ENCODE measurements around the gene SUSD4.

SUSD4 gene

DNA sequence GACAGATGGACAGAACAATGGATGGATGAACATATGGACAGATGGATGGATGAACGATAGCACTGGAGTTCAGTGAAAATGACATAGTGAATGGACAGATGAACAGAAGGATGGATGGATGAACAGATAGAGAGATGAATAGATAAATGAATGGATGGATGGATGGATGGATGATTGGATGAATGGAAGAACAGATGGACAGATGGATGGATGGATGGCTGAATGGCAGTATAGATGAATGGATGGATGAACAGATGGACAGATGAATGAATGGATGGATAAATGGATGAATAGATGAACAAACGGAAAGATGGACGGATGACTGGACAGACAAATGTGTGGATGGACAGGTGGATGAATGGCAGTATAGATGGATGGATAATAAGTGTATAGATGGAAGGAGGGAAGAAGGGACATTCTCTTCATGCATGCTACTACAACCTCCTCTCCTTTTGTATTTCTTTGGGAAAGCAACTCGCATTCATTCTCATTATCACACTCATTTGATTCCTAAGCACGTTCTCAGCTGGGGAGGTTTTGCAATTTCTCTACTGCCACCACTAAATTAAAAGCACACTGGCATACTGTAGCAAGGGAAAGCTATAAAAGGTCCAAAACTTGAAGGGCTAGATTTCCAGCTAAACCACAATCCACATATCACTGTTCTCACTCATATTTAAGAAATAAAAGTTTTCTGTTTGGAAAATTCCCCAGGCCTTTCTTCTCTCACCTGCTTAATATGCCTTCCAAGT lies 34.1 kb downstream of the SUSD4 start:
- Histone ChIP-seq H3K9me3 (ENCODE audit: control insufficient read depth, insufficient read depth, low read depth, low read length) (no peaks in the 10 kb centered on the region), H3K4me3 (ENCODE audit: low read depth, low read length) (no peak overlapping the region), H3K36me3 (ENCODE audit: control insufficient read depth, insufficient read depth, low read length) (no peaks in the 10 kb centered on the region), H3K9ac (ENCODE audit: low read length) (no peak overlapping the region), H3K27ac (ENCODE audit: low read depth, low read length) (no peak overlapping the region), H3K4me1 (ENCODE audit: control insufficient read depth, insufficient read depth, low read length) (no peaks in the 10 kb centered on the region), H3K27me3 (ENCODE audit: control insufficient read depth, insufficient read depth, low read length) (peaks cover 2% of the 10 kb centered on the region; the same call in 1 of the 2 replicates)

DNA sequence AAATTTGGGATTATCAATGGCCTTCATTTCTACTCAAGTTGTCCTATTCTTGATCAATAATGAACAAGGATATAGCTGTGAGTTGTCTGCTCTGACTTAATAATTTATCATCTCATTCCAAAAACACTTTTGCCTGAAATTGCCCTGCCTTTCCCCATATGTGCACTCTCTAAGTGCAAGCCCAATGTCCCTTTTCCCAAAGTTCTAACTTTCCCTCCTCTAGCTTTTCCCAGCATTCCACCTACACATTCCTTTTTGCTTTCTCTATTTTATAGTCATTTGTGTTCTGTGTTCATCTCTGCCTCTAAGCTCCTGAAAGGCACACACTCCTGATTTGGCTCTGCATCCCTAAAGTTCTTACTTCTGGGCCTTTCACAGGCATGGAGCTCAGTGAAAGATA lies 34.7 kb downstream of the SUSD4 start:
- Histone ChIP-seq H3K27me3 (ENCODE audit: control insufficient read depth, insufficient read depth, low read length) (peaks cover 2% of the 10 kb centered on the region; the same call in 1 of the 2 replicates), H3K36me3 (ENCODE audit: control insufficient read depth, insufficient read depth, low read length) (no peaks in the 10 kb centered on the region), H3K9ac (ENCODE audit: low read length) (no peak overlapping the region), H3K4me3 (ENCODE audit: low read depth, low read length) (no peak overlapping the region), H3K9me3 (ENCODE audit: control insufficient read depth, insufficient read depth, low read depth, low read length) (no peaks in the 10 kb centered on the region), H3K27ac (ENCODE audit: low read depth, low read length) (no peak overlapping the region), H3K4me1 (ENCODE audit: control insufficient read depth, insufficient read depth, low read length) (no peaks in the 10 kb centered on the region)

GRCh38 chr1:223328566-223328965 lies 35.4 kb downstream of the SUSD4 start:
- Histone ChIP-seq H3K27ac (ENCODE audit: low read depth, low read length) (no peak overlapping the region), H3K27me3 (ENCODE audit: control insufficient read depth, insufficient read depth, low read length) (peaks cover 4% of the 10 kb centered on the region; the same call in 1 of the 2 replicates), H3K4me1 (ENCODE audit: control insufficient read depth, insufficient read depth, low read length) (no peaks in the 10 kb centered on the region), H3K9ac (ENCODE audit: low read length) (no peak overlapping the region), H3K9me3 (ENCODE audit: control insufficient read depth, insufficient read depth, low read depth, low read length) (no peaks in the 10 kb centered on the region), H3K36me3 (ENCODE audit: control insufficient read depth, insufficient read depth, low read length) (no peaks in the 10 kb centered on the region), H3K4me3 (ENCODE audit: low read depth, low read length) (no peak overlapping the region)

DNA sequence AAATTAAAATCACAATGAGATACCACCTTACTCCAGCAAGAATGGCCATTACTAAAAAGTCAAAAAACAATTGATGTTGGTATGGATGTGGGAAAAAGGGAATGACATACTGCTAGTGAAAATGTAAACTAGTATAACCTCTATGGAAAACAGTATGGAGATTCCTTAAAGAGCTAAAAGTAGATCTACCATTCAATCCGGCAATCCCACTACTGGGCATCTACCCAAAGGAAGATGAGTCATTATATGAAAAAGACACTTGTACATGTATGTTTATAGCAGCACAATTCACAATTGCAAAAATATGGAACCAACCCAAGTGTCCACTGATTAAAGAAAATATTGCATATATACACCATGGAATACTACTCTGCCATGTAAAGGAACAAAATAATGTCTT lies 37.2 kb downstream of the SUSD4 start:
- Histone ChIP-seq H3K4me1 (ENCODE audit: control insufficient read depth, insufficient read depth, low read length) (no peaks in the 10 kb centered on the region), H3K4me3 (ENCODE audit: low read depth, low read length) (no peak overlapping the region), H3K36me3 (ENCODE audit: control insufficient read depth, insufficient read depth, low read length) (no peaks in the 10 kb centered on the region), H3K27ac (ENCODE audit: low read depth, low read length) (no peak overlapping the region), H3K9me3 (ENCODE audit: control insufficient read depth, insufficient read depth, low read depth, low read length) (no peaks in the 10 kb centered on the region), H3K9ac (ENCODE audit: low read length) (no peak overlapping the region), H3K27me3 (ENCODE audit: control insufficient read depth, insufficient read depth, low read length) (peaks cover 16% of the 10 kb centered on the region; the same call in 1 of the 2 replicates)

- Histone ChIP-seq H3K27ac (ENCODE audit: low read depth, low read length) (no peak overlapping the region), H3K27me3 (ENCODE audit: control insufficient read depth, insufficient read depth, low read length) (peaks cover 13% of the 10 kb centered on the region; the same call in 1 of the 2 replicates), H3K9ac (ENCODE audit: low read length) (no peak overlapping the region), H3K9me3 (ENCODE audit: control insufficient read depth, insufficient read depth, low read depth, low read length) (no peaks in the 10 kb centered on the region), H3K4me3 (ENCODE audit: low read depth, low read length) (no peak overlapping the region), H3K36me3 (ENCODE audit: control insufficient read depth, insufficient read depth, low read length) (no peaks in the 10 kb centered on the region), H3K4me1 (ENCODE audit: control insufficient read depth, insufficient read depth, low read length) (0 out of 2 replicates have a peak, but pooled peaks cover 8% of the 10 kb centered on the region)
Observed at GRCh38 chr1:223323491-223324484, 40.2 kb downstream of the SUSD4 start.

DNA sequence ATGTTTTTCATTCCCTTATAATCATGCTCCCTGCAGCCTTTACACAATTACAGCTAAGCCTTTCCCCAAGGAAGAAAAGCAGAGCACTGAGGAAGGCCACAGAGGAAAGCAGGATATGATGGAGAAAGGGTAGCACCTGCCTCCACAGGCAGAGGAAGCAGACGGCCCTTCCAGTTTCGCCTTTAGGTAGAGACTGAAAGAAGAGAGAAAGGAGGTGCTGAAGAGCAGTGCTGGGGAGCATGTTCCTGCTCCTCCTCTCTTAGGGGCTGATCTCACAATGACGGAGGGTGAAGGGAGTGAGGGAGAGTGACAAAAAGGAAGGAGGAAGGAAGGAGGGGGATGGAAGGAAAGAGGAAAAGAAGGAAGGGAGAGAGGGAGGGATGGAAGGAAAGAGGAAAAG lies 41.1 kb downstream of the SUSD4 start:
- Histone ChIP-seq H3K27ac (ENCODE audit: low read depth, low read length) (no peak overlapping the region), H3K9ac (ENCODE audit: low read length) (no peak overlapping the region), H3K36me3 (ENCODE audit: control insufficient read depth, insufficient read depth, low read length) (no peaks in the 10 kb centered on the region), H3K9me3 (ENCODE audit: control insufficient read depth, insufficient read depth, low read depth, low read length) (no peaks in the 10 kb centered on the region), H3K4me1 (ENCODE audit: control insufficient read depth, insufficient read depth, low read length) (0 out of 2 replicates have a peak, but pooled peaks cover 8% of the 10 kb centered on the region), H3K4me3 (ENCODE audit: low read depth, low read length) (no peak overlapping the region), H3K27me3 (ENCODE audit: control insufficient read depth, insufficient read depth, low read length) (peaks cover 13% of the 10 kb centered on the region; the same call in 1 of the 2 replicates)

- Histone ChIP-seq H3K9ac (ENCODE audit: low read length) (no peak overlapping the region), H3K27ac (ENCODE audit: low read depth, low read length) (no peak overlapping the region), H3K4me1 (ENCODE audit: control insufficient read depth, insufficient read depth, low read length) (0 out of 2 replicates have a peak, but pooled peaks cover 8% of the 10 kb centered on the region), H3K4me3 (ENCODE audit: low read depth, low read length) (no peak overlapping the region), H3K9me3 (ENCODE audit: control insufficient read depth, insufficient read depth, low read depth, low read length) (no peaks in the 10 kb centered on the region), H3K36me3 (ENCODE audit: control insufficient read depth, insufficient read depth, low read length) (no peaks in the 10 kb centered on the region), H3K27me3 (ENCODE audit: control insufficient read depth, insufficient read depth, low read length) (peaks cover 16% of the 10 kb centered on the region; the same call in 1 of the 2 replicates)
Observed at GRCh38 chr1:223320959-223321358, 43.0 kb downstream of the SUSD4 start.

DNA sequence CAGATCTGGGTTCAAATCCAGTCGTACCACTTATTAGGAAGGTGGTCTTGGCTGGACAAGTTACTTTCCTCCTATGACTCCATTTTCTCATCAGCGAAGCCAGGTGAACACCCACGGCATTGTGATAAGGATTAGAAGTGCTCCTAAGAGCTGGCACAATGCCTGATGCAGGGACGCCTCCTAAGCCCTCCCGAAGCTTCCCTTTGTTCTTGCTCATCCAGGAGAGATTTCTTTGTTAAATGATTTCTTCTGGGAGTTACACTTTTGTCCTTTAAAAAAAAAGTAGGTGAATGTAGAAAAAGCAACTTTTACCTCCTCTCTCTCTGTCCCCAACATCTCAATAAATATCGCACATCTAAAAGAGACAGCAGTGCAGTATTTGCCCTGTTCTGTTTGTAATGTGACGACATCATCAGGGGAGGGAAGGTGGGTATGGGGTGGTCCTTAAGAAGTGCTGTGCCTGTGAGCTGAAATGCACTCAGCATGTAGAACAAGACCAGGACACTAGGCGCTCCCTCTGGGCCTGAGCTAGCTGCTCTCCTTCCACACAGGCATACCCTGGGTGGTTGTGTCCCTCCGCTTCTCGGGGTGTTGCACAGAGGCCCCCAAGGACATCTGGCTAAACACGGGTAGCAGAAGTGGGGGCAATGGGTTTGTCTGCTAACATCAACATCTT lies 43.9 kb downstream of the SUSD4 start:
- Histone ChIP-seq H3K36me3 (ENCODE audit: control insufficient read depth, insufficient read depth, low read length) (no peaks in the 10 kb centered on the region), H3K4me3 (ENCODE audit: low read depth, low read length) (no peak overlapping the region), H3K27me3 (ENCODE audit: control insufficient read depth, insufficient read depth, low read length) (peaks cover 16% of the 10 kb centered on the region; the same call in 1 of the 2 replicates), H3K9ac (ENCODE audit: low read length) (no peak overlapping the region), H3K9me3 (ENCODE audit: control insufficient read depth, insufficient read depth, low read depth, low read length) (no peaks in the 10 kb centered on the region), H3K27ac (ENCODE audit: low read depth, low read length) (no peak overlapping the region), H3K4me1 (ENCODE audit: control insufficient read depth, insufficient read depth, low read length) (0 out of 2 replicates have a peak, but pooled peaks cover 8% of the 10 kb centered on the region)

- peaks cover 16% of the 10 kb centered on the region; the same call in 1 of the 2 replicates for H3K27me3 ChIP-seq (ENCODE audit: control insufficient read depth, insufficient read depth, low read length)
- no peak overlapping the region for H3K27ac ChIP-seq (ENCODE audit: low read depth, low read length)
- no peaks in the 10 kb centered on the region for H3K36me3 ChIP-seq (ENCODE audit: control insufficient read depth, insufficient read depth, low read length)
- H3K4me1 ChIP-seq (ENCODE audit: control insufficient read depth, insufficient read depth, low read length): 0 out of 2 replicates have a peak, but pooled peaks cover 8% of the 10 kb centered on the region
- no peak overlapping the region for H3K9ac ChIP-seq (ENCODE audit: low read length)
- H3K4me3 ChIP-seq (ENCODE audit: low read depth, low read length): no peak overlapping the region
- no peaks in the 10 kb centered on the region for H3K9me3 ChIP-seq (ENCODE audit: control insufficient read depth, insufficient read depth, low read depth, low read length)
Observed at GRCh38 chr1:223319398-223319797, 44.6 kb downstream of the SUSD4 start.

DNA sequence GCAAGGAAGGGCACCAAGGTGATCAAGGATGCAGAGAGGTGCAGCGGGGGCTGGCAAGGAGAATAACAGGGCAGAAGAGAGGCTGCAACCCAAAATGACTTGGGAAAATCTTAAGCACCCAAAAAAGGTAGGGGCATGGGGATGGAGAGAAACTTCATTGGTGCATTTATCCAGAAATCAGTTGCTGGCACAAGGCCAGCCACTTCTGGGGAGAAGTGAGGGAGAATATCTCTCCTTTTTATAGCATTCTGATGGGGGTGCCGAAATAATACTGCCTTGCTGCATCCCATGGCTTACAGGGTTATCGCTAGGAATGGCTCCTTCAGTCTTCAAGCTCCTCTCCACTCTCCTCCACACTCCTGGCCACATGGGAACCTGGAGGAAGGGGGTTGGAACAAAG lies 47.9 kb downstream of the SUSD4 start:
- Histone ChIP-seq H3K27me3 (ENCODE audit: control insufficient read depth, insufficient read depth, low read length) (peaks cover 3% of the 10 kb centered on the region; the same call in 1 of the 2 replicates), H3K9me3 (ENCODE audit: control insufficient read depth, insufficient read depth, low read depth, low read length) (no peaks in the 10 kb centered on the region), H3K4me3 (ENCODE audit: low read depth, low read length) (no peak overlapping the region), H3K36me3 (ENCODE audit: control insufficient read depth, insufficient read depth, low read length) (no peaks in the 10 kb centered on the region), H3K27ac (ENCODE audit: low read depth, low read length) (no peak overlapping the region), H3K4me1 (ENCODE audit: control insufficient read depth, insufficient read depth, low read length) (0 out of 2 replicates have a peak, but pooled peaks cover 8% of the 10 kb centered on the region), H3K9ac (ENCODE audit: low read length) (no peak overlapping the region)

All from HUES6 (cell line).